ENCODE results near the gene STK32B.

Gene STK32B

GRCh38 chr4:5203309-5203992, 152.2 kb downstream of the STK32B start:
- Histone ChIP-seq H3K36me3 (ENCODE audit: control insufficient read depth, insufficient read depth, low read length) (no peaks in the 10 kb centered on the region), H3K4me1 (ENCODE audit: control insufficient read depth, insufficient read depth, low read length) (peaks cover 14% of the 10 kb centered on the region), H3K9me3 (ENCODE audit: control insufficient read depth, insufficient read depth, low read length) (no peaks in the 10 kb centered on the region), H3K27me3 (ENCODE audit: control insufficient read depth, insufficient read depth, low read length) (no peaks in the 10 kb centered on the region), H3K4me3 (ENCODE audit: low read depth, low read length) (no peak overlapping the region), H3K9ac (ENCODE audit: low read depth, low read length) (no peak overlapping the region)

GRCh38 chr4:5203993-5204310, 152.7 kb downstream of the STK32B start:
- H3K4me1 ChIP-seq (ENCODE audit: control insufficient read depth, insufficient read depth, low read length): peaks cover 9% of the 10 kb centered on the region
- no peak overlapping the region for H3K4me3 ChIP-seq (ENCODE audit: low read depth, low read length)
- no peak overlapping the region for H3K9ac ChIP-seq (ENCODE audit: low read depth, low read length)
- no peaks in the 10 kb centered on the region for H3K9me3 ChIP-seq (ENCODE audit: control insufficient read depth, insufficient read depth, low read length)
- no peaks in the 10 kb centered on the region for H3K36me3 ChIP-seq (ENCODE audit: control insufficient read depth, insufficient read depth, low read length)
- H3K27me3 ChIP-seq (ENCODE audit: control insufficient read depth, insufficient read depth, low read length): no peaks in the 10 kb centered on the region

GRCh38 chr4:5204781-5205180, 153.5 kb downstream of the STK32B start:
- H3K36me3 ChIP-seq (ENCODE audit: control insufficient read depth, insufficient read depth, low read length): no peaks in the 10 kb centered on the region
- no peaks in the 10 kb centered on the region for H3K27me3 ChIP-seq (ENCODE audit: control insufficient read depth, insufficient read depth, low read length)
- no peak overlapping the region for H3K9ac ChIP-seq (ENCODE audit: low read depth, low read length)
- peaks cover 2% of the 10 kb centered on the region for H3K4me1 ChIP-seq (ENCODE audit: control insufficient read depth, insufficient read depth, low read length)
- H3K4me3 ChIP-seq (ENCODE audit: low read depth, low read length): no peak overlapping the region
- no peaks in the 10 kb centered on the region for H3K9me3 ChIP-seq (ENCODE audit: control insufficient read depth, insufficient read depth, low read length)

- H3K27me3 ChIP-seq (ENCODE audit: control insufficient read depth, insufficient read depth, low read length): no peaks in the 10 kb centered on the region
- H3K4me3 ChIP-seq (ENCODE audit: low read depth, low read length): no peak overlapping the region
- H3K36me3 ChIP-seq (ENCODE audit: control insufficient read depth, insufficient read depth, low read length): no peaks in the 10 kb centered on the region
- no peaks in the 10 kb centered on the region for H3K9me3 ChIP-seq (ENCODE audit: control insufficient read depth, insufficient read depth, low read length)
- H3K9ac ChIP-seq (ENCODE audit: low read depth, low read length): no peak overlapping the region
- peaks cover 2% of the 10 kb centered on the region for H3K4me1 ChIP-seq (ENCODE audit: control insufficient read depth, insufficient read depth, low read length)
Measured at GRCh38 chr4:5206016-5206790, 154.9 kb downstream of the STK32B start.

GRCh38 chr4:5209862-5210261, 158.6 kb downstream of the STK32B start:
- Histone ChIP-seq H3K27me3 (ENCODE audit: control insufficient read depth, insufficient read depth, low read length) (no peaks in the 10 kb centered on the region), H3K9ac (ENCODE audit: low read depth, low read length) (no peak overlapping the region), H3K4me3 (ENCODE audit: low read depth, low read length) (no peak overlapping the region), H3K4me1 (ENCODE audit: control insufficient read depth, insufficient read depth, low read length) (no peaks in the 10 kb centered on the region), H3K36me3 (ENCODE audit: control insufficient read depth, insufficient read depth, low read length) (no peaks in the 10 kb centered on the region), H3K9me3 (ENCODE audit: control insufficient read depth, insufficient read depth, low read length) (no peaks in the 10 kb centered on the region)

- no peak overlapping the region for H3K9ac ChIP-seq (ENCODE audit: low read depth, low read length)
- no peaks in the 10 kb centered on the region for H3K36me3 ChIP-seq (ENCODE audit: control insufficient read depth, insufficient read depth, low read length)
- H3K4me1 ChIP-seq (ENCODE audit: control insufficient read depth, insufficient read depth, low read length): no peaks in the 10 kb centered on the region
- H3K9me3 ChIP-seq (ENCODE audit: control insufficient read depth, insufficient read depth, low read length): no peaks in the 10 kb centered on the region
- H3K4me3 ChIP-seq (ENCODE audit: low read depth, low read length): no peak overlapping the region
- H3K27me3 ChIP-seq (ENCODE audit: control insufficient read depth, insufficient read depth, low read length): no peaks in the 10 kb centered on the region
Measured at GRCh38 chr4:5211282-5211839, 160.1 kb downstream of the STK32B start.

- Histone ChIP-seq H3K9ac (ENCODE audit: low read depth, low read length) (no peak overlapping the region), H3K36me3 (ENCODE audit: control insufficient read depth, insufficient read depth, low read length) (no peaks in the 10 kb centered on the region), H3K9me3 (ENCODE audit: control insufficient read depth, insufficient read depth, low read length) (no peaks in the 10 kb centered on the region), H3K4me3 (ENCODE audit: low read depth, low read length) (no peak overlapping the region), H3K4me1 (ENCODE audit: control insufficient read depth, insufficient read depth, low read length) (peaks cover 3% of the 10 kb centered on the region), H3K27me3 (ENCODE audit: control insufficient read depth, insufficient read depth, low read length) (no peaks in the 10 kb centered on the region)
Measured at GRCh38 chr4:5212255-5213013, 161.2 kb downstream of the STK32B start.

GRCh38 chr4:5213087-5213595, 161.9 kb downstream of the STK32B start:
- Histone ChIP-seq H3K27me3 (ENCODE audit: control insufficient read depth, insufficient read depth, low read length) (no peaks in the 10 kb centered on the region), H3K9me3 (ENCODE audit: control insufficient read depth, insufficient read depth, low read length) (no peaks in the 10 kb centered on the region), H3K9ac (ENCODE audit: low read depth, low read length) (no peak overlapping the region), H3K36me3 (ENCODE audit: control insufficient read depth, insufficient read depth, low read length) (no peaks in the 10 kb centered on the region), H3K4me3 (ENCODE audit: low read depth, low read length) (no peak overlapping the region), H3K4me1 (ENCODE audit: control insufficient read depth, insufficient read depth, low read length) (peaks cover 6% of the 10 kb centered on the region)

GRCh38 chr4:5215321-5215720, 164.0 kb downstream of the STK32B start:
- Histone ChIP-seq H3K4me1 (ENCODE audit: control insufficient read depth, insufficient read depth, low read length) (peaks cover 8% of the 10 kb centered on the region), H3K9ac (ENCODE audit: low read depth, low read length) (no peak overlapping the region), H3K9me3 (ENCODE audit: control insufficient read depth, insufficient read depth, low read length) (no peaks in the 10 kb centered on the region), H3K27me3 (ENCODE audit: control insufficient read depth, insufficient read depth, low read length) (no peaks in the 10 kb centered on the region), H3K36me3 (ENCODE audit: control insufficient read depth, insufficient read depth, low read length) (no peaks in the 10 kb centered on the region), H3K4me3 (ENCODE audit: low read depth, low read length) (no peak overlapping the region)

GRCh38 chr4:5217421-5217820, 166.1 kb downstream of the STK32B start:
- Histone ChIP-seq H3K36me3 (ENCODE audit: control insufficient read depth, insufficient read depth, low read length) (no peaks in the 10 kb centered on the region), H3K9ac (ENCODE audit: low read depth, low read length) (no peak overlapping the region), H3K9me3 (ENCODE audit: control insufficient read depth, insufficient read depth, low read length) (peaks cover 7% of the 10 kb centered on the region), H3K4me1 (ENCODE audit: control insufficient read depth, insufficient read depth, low read length) (peaks cover 8% of the 10 kb centered on the region), H3K27me3 (ENCODE audit: control insufficient read depth, insufficient read depth, low read length) (no peaks in the 10 kb centered on the region), H3K4me3 (ENCODE audit: low read depth, low read length) (no peak overlapping the region)

GRCh38 chr4:5218376-5219069, 167.2 kb downstream of the STK32B start:
- H3K9me3 ChIP-seq (ENCODE audit: control insufficient read depth, insufficient read depth, low read length): peaks cover 7% of the 10 kb centered on the region
- H3K4me3 ChIP-seq (ENCODE audit: low read depth, low read length): no peak overlapping the region
- H3K27me3 ChIP-seq (ENCODE audit: control insufficient read depth, insufficient read depth, low read length): no peaks in the 10 kb centered on the region
- no peaks in the 10 kb centered on the region for H3K36me3 ChIP-seq (ENCODE audit: control insufficient read depth, insufficient read depth, low read length)
- H3K4me1 ChIP-seq (ENCODE audit: control insufficient read depth, insufficient read depth, low read length): peaks cover 8% of the 10 kb centered on the region
- no peak overlapping the region for H3K9ac ChIP-seq (ENCODE audit: low read depth, low read length)

Measured in iPS-15b (cell line).